Measurements from ENCODE around the gene TMEM97. TPM values are rescaled to one million over a fixed set of nuclear protein-coding genes. Genes with fewer than 3 reads are reported as not detected.
A peak's percentile ranks its signal among the peaks of the same experiment; 100 is the strongest.

TMEM97 gene
- total RNA-seq, 1 experiment from 2014 or later, result 118 TPM

DNA sequence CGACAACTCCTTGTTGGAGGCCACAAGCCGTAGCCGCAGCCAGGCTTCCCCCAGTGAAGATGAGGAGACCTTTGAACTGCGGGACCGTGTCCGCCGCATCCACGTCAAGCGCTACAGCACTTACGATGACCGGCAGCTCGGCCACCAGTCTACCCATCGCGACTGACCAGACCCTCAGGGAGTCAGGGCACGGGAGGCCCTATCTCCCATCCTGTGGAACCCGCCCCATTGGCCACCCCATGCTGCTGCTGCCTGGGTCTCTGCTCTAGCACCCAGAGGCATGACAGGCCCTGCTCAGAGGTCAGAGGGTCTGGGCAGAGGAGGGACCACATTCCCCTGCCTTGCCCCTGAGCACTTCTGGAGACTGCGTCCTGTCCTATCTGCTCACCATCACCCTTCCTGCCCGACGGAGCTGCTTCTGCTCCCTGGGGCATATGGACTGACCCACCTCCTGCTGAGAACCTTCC, 25.5 kb downstream of the TMEM97 start:
- peaks cover 87% of the 10 kb centered on the region for H3K36me3 ChIP-seq

DNA sequence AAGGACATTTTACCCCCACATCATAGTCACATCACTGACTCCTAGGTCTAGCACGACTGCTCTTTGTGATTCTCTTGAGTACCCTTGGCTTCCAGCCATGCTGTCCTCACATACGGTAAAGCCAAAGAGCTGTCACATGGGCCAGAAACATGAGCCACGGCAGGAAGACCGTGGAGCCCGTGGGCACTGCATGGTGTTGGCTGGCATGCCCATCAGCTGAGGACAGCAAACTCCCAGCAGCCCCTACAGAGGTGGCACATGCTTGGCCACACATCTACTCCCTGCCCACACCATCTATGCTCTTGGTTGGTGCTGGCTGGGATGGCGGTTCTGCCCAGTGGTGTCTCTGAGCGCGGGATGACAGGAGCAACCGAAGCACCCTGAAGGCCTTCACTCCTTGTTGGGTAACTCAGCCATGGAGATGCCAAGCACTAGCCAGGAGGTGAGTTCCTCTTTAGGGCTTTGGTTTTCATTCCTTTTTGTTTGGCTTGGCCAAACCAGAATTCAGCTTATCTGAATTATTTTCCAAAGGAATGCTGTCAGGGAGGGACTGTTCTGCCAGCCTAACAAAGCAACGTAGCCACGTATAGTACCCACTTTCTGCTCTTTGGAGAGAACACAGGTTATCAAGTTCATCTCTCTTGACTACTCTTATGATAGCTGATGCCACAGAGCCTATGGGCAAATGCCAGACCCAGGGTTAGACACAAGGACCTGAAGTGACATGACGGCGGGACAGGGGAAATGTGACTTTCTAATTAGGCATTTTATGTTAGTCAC, 26.6 kb downstream of the TMEM97 start:
- no peak overlapping the region for H3K4me3 ChIP-seq
- DNase-seq, result peak; percentile 22
- H3K27me3 ChIP-seq, result no peaks in the 10 kb centered on the region
- no peaks in the 10 kb centered on the region for H3K9me3 ChIP-seq
- peaks cover 87% of the 10 kb centered on the region for H3K36me3 ChIP-seq

More for the DNA sequence above, 25.5 kb downstream of the TMEM97 start:
- Histone ChIP-seq H3K27me3 (no peaks in the 10 kb centered on the region), H3K4me3 (no peak overlapping the region), H3K9me3 (no peaks in the 10 kb centered on the region)
- no peak for DNase-seq

DNA sequence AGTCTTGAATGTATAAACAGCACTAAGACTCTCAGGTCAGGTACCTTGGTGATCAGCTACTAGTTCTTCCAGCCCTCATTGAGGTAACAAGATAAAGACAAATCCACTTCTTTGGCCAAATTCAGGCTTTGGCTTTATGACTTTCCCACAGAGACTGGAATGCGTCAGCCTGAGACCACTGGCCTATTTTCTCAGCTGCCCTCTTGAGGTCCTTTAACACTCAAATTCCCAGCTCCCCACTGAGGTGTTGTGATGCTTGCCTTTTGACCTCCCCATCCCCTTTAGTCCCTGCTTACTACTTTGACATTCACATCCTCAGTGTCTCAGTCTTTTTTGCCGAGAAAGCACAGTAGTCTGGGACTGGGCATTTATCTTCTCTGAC, 27.2 kb downstream of the TMEM97 start:
- Histone ChIP-seq H3K27me3 (no peaks in the 10 kb centered on the region), H3K36me3 (peaks cover 87% of the 10 kb centered on the region), H3K9me3 (no peaks in the 10 kb centered on the region), H3K4me3 (no peak overlapping the region)
- DNase-seq, result no peak

DNA sequence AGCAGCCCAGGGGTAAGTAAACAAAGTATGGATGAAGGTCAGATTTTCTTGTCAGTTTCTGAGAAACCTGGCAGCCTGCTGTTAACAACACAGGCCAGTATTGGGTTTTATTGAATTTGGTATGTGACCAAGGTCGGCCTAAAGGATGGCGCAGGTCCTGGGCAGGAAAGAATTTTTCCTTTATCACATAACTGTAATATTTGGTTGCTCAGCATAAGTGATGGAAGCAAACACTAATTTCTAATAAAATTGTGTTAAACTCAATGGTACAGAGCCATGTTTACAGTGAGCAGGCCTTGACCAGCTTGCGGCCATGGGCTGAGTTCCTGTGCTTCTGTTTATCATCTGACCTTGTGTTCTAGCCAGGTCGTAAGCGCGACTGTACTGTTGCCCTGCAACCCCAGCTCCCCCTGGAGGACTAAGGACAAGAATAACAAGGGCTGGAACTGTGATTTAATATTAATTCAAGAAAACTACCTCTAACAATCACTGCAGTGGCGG, 27.8 kb downstream of the TMEM97 start:
- no peaks in the 10 kb centered on the region for H3K9me3 ChIP-seq
- no peak overlapping the region for H3K4me3 ChIP-seq
- DNase-seq, result peak; percentile 69
- H3K27me3 ChIP-seq, result no peaks in the 10 kb centered on the region
- H3K36me3 ChIP-seq, result peaks cover 87% of the 10 kb centered on the region

DNA sequence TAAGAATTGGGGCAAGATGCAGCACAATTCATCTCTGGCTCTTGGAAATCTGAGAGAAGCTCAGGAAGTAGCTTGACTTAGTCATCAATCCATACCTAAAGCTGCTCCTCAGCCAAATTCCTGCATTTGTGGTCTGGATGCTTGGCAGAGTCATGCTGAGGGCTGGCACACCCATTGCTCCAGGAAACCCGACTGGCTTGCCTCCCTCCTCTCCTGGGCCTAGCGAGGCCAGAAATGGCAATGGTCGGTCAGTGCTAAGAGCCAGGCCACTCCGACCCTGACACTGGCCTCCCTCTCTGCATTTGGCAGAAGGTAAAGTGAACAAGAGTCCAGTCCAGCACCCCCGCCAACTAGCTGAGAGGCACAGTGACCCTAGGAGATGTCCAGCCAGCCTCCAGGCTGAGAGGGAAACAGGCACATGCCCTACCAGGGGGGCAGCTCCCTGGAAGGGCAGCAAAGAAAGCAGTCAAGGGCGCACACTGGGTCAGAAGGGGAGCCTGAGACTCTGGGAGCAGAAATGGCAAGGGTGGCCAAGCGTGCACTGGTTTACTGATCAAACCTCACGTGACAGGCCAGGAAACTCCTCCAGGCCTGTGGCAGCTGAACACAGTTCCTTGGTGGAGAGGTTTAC, 28.4 kb downstream of the TMEM97 start:
- Histone ChIP-seq H3K36me3 (peaks cover 84% of the 10 kb centered on the region), H3K4me3 (no peak overlapping the region), H3K27me3 (no peaks in the 10 kb centered on the region), H3K9me3 (no peaks in the 10 kb centered on the region)
- peak; percentile 97 for DNase-seq

DNA sequence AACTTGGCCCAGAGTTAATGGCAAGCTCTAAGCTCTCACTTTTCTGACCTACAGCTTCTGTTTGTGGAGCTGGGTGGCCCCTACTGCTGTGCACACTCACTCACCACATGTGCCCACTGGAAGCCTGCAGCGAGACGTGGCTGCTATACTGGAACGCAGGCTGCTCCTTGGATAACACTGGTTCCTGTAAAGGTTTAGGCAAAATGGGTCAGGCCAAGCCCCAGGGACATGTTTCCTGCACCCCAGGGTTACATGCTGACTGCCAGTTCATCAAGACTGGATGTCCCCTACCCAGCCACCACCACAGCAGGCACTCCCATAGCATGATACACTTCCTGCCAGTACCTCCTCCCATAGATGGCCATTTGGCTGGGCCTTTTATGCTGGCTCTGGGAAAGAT, 30.0 kb downstream of the TMEM97 start:
- peaks cover 86% of the 10 kb centered on the region for H3K36me3 ChIP-seq

DNA sequence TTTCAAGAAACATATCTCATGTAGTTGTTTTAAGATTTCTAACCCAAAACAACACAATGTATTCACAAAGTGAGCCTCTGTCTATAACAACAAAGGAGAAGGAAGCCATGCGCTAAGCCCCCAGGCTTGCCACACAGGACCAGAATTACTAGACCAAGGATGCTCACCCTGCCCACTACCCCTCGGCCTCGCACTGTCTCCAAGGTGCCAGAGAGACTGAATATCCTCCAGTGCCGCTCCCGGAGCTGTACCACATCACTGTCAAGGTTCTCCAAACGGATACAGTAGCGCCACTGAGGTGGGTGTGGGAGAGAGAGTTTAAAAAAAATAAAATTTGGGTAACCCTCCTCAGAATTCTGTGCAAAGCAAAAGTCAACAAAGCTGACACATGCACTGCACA, 31.3 kb downstream of the TMEM97 start:
- no peak for DNase-seq
- H3K36me3 ChIP-seq, result peaks cover 86% of the 10 kb centered on the region
- no peaks in the 10 kb centered on the region for H3K9me3 ChIP-seq
- no peaks in the 10 kb centered on the region for H3K27me3 ChIP-seq
- no peak overlapping the region for H3K4me3 ChIP-seq

More for the DNA sequence above, 30.0 kb downstream of the TMEM97 start:
- no peaks in the 10 kb centered on the region for H3K9me3 ChIP-seq
- H3K4me3 ChIP-seq, result no peak overlapping the region
- no peak for DNase-seq
- no peaks in the 10 kb centered on the region for H3K27me3 ChIP-seq

DNA sequence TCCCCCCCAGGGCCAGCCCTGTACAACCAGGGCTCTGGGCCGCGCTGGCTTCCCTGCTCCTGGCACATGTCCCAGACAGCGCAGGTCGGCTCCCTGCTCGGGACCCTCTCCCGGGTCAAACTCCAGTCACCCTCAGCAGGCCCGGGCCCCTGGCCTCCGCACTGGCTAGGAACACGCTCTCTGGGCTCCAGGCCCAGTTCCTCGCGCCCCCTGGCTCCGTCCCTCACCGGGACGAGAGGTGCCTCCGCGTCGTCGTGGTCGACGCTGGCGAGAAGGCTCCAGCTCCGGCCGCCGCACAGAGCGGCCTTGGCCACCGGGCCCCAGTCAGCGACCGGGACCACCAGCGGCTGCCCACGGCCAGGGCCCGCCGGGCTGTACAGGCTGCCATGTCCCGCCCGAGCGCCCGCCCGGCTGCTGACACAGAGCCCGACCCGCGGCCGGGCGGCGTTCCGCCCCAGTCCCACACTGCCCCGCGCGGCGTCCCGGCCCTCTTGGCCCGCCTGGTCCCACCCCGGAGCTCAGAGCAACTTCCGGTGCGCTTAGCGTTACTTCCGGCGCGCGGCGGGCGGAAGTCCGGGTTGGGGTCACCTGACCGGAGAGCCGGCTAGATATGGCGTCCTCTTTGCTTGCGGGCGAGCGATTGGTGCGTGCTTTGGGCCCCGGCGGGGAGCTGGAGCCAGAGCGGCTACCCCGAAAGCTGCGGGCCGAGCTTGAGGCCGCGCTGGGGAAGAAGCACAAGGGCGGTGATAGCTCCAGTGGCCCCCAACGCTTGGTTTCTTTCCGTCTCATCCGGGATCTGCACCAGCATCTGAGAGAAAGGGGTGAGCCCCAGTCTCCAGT, 38.3 kb downstream of the TMEM97 start, which contains the start of gene POLDIP2:
Gene POLDIP2, minus strand, starts transcription at position 467 of the 840 bp plus-strand sequence. Its CDS starts 79 bp downstream, at position 388.
- H3K36me3 ChIP-seq, result peaks cover 50% of the 10 kb centered on the region
- H3K4me3 ChIP-seq, result peak within 1 kb of the TSS; percentile 96
- no peaks in the 10 kb centered on the region for H3K9me3 ChIP-seq
- H3K27me3 ChIP-seq, result no peaks in the 10 kb centered on the region
- DNase-seq, result peak; percentile 98

DNA sequence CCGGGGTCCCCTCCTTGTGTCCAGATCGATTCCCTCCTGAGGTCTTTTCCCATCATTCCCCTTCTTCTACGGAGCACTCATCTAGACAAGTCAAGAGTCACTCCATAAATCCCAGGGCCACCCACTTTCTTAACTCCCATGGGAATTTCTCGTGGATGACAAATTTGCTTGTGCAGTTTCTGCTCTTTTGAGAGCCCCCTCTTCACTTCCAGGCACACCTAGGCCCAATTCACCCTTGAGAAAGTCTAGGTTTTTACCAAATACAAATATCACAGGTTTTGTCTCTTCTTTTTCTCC, 38.8 kb downstream of the TMEM97 start:
- Histone ChIP-seq H3K27me3 (no peaks in the 10 kb centered on the region), H3K4me3 (peak overlapping the region; percentile 96), H3K9me3 (no peaks in the 10 kb centered on the region), H3K36me3 (peaks cover 45% of the 10 kb centered on the region)
- DNase-seq, result no peak

DNA sequence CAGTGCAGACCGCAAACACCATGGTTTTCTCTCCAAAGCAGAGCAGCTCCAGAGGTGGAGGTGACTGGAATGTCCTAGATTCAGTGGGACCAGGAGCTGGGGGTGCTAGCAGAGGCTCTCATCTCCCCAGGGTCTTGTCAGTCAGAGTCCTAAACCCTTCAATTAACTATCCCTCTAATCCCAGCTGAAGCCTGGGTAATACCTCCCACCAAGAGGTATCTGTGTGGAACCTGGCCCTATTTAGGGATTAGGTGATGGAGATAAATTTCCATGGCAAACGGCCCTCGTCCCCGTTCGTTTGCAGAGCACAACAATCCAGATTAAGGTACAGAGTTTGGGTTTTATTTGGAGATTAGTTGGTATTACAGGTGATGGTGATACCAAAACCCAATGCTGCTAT, 44.2 kb downstream of the TMEM97 start:
- H3K36me3 ChIP-seq, result peaks cover 22% of the 10 kb centered on the region
- no peaks in the 10 kb centered on the region for H3K9me3 ChIP-seq
- no peak overlapping the region for H3K4me3 ChIP-seq
- H3K27me3 ChIP-seq, result no peaks in the 10 kb centered on the region
- no peak for DNase-seq

DNA sequence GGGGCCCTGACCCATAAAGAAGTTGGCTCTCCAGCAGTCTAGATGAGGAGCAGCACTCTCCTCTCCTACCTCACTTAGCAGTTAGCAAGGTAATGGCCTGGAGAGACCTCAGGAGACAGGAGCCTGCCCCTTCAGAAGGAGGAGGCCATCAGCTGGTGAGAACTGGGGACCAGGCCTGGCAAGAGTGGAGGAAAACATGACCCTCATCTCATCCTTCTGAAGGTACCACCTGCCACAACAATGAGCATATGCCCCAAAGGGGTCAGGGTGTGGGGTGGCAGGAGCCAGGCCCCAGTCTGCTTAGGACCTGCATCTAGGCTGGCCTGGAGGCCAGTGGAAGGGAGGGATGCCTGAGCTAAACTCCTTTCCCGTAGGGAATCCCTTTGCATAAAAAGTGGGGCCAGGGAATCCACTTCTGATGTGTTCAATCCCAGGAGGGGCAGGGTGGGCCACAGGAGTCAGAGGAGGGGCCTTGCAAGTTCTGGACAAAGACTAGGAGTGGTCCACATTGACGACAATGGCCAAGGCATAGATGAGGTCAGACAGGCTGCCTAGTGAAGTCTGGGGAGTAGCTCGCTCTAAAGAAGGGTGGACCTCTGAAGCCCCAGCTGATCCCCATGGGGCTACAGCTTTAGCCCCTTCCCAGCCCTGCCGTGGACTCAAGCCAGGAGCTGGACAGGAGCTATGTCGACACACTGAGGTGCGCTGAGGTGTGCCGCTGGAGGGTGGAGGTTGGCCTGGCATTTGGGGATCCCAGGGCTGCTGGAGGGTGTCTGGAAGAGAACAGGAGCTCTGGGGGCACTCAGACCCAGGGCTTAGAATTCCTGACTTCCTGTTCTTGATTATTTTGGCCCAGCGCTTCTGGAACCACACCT, 45.0 kb downstream of the TMEM97 start:
- Histone ChIP-seq H3K9me3 (no peaks in the 10 kb centered on the region), H3K4me3 (no peak overlapping the region), H3K27me3 (no peaks in the 10 kb centered on the region), H3K36me3 (peaks cover 22% of the 10 kb centered on the region)
- DNase-seq, result no peak

DNA sequence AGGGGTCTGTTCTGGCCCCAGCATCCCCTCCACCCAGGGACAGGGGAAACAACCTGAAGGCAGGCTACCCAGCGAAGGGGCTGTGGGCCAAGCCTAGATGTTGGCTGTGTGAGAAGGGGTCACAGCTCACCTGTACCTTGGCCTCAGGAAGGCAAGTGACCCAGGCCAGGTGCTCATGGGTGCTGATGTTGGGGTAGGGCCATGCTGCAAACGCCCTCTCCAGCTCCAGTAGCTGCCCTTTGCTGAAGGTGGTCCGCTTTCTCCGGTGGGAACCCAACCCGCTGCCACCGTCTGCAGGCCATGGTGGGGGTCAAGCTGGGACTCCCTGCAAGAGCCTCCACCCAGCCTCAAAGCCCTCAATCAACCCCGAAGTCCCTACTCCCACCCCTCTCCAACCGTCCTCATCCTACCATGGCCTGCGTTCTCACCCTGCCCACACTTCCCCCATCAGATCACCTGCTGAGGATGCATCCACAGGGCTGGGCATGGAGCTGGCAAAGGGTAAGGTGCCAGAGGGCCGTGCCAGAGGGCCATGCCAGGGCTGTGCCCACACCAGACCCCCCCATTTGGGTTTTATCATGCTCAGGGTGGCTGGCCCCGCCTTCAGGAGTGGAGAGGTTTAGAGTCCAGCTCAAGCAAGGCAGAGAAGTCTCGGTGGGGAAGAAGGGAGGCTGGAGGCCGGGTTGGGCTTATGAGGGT, 45.8 kb downstream of the TMEM97 start, which contains the start of gene SEBOX:
Gene SEBOX, minus strand, starts transcription at position 535 of the 699 bp plus-strand sequence. Its CDS starts 48 bp downstream, at position 487.
- Histone ChIP-seq H3K4me3 (no peak within 1 kb of the TSS), H3K27me3 (no peaks in the 10 kb centered on the region), H3K9me3 (no peaks in the 10 kb centered on the region), H3K36me3 (peaks cover 22% of the 10 kb centered on the region)
- DNase-seq, result no peak

DNA sequence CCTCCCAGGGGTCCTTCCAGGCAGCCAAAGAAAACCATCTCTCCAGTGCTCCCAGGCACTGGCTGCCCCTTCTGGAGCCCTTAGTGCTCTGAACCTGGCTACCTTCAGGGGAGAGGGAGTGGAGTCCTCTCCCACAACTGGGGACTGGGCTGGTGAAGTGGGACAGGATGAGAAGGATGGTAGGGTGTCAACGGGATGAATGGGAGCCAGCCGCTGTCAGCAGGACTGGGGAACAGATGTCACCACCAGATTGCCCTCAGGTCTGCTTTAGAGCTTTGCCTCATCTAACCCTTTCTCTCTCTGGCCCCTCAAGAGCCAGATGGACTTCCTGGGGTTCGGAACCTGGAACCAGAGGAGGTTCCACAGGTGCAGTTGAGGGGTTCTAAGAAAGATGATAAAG, 46.5 kb downstream of the TMEM97 start:
- no peak for DNase-seq

DNA sequence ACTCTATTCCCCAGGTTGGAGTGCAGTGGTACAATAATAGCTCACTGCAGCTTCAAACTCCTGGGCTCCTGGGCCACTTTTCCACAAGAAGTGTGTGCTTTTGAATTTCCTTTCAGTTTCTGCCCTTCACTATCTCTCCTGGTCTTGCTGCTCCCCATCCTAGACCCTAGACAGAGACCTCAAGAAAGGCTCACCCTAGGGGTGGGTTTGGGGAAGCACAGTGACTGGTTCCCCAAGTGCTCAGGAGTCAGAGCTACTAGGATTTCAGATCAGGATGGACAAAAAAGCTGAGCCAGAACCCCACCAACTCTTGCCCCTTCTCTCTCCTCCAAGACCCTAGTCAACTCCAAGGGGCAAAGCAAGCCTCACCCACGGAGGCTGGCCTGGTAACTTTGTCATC, 47.6 kb downstream of the TMEM97 start:
- no peak for DNase-seq
- H3K36me3 ChIP-seq, result peaks cover 10% of the 10 kb centered on the region
- no peaks in the 10 kb centered on the region for H3K27me3 ChIP-seq
- no peak overlapping the region for H3K4me3 ChIP-seq
- H3K9me3 ChIP-seq, result no peaks in the 10 kb centered on the region

More for the DNA sequence above, 46.5 kb downstream of the TMEM97 start:
- H3K9me3 ChIP-seq, result no peaks in the 10 kb centered on the region
- no peaks in the 10 kb centered on the region for H3K27me3 ChIP-seq
- H3K4me3 ChIP-seq, result no peak overlapping the region
- peaks cover 16% of the 10 kb centered on the region for H3K36me3 ChIP-seq

DNA sequence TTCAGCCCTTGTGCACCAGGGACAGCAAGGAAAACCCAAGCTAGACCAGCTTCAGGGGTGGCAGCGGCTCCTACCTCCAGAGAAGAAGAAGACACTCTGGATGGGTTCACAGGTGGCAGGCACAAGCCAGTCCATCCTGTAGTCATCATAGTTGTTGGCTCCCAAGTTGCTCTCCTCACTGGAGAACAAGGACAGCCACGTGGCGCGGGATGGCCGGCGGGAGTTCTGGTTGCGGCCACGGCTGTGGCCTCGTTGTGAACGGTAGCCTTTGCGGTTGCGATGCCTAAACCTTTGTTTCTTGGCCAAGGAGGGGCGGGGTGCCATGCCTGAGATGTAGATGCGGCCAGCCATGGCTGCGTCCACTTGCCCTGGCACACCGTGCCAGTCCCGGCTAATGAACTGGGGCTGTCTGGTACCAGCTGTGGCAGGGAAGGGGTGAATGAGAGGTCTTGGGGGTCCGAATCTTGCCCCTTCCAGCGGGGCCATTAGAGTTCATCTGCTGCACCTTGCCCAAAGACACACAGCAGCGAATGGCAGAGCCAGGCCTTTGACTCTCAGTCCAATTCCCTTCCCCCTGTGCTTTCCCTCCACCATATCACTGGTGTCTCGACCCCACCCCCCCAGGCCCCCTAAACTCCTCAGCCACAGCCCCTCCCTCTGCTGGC, 48.8 kb downstream of the TMEM97 start:
- Histone ChIP-seq H3K9me3 (no peaks in the 10 kb centered on the region), H3K36me3 (peaks cover 5% of the 10 kb centered on the region; the same call in 1 of the 2 replicates), H3K4me3 (no peak overlapping the region), H3K27me3 (no peaks in the 10 kb centered on the region)
- no peak for DNase-seq

Measured in MG63 (cell line).